ENCODE measurements around the gene ZRANB3. TPM values are rescaled to one million over a fixed set of nuclear protein-coding genes. Genes with fewer than 3 reads are reported as not detected.

Gene ZRANB3
- total and polyA plus RNA-seq, 10 of the 15 experiments (the other 5 are each of a cell fraction or from before 2014, with no cell fraction given): 5.6 to 11.4 (median 9.9) TPM

- Histone ChIP-seq H3K27ac (ENCODE audit: control insufficient read depth, insufficient read depth) (no peak overlapping the region), H3K27me3 (replicated peaks in 1 of 2; ENCODE audit: control insufficient read depth in 2 of 2, insufficient read depth in 2 of 2, low read length in 1 of 2) (no peaks in the 10 kb centered on the region), H2AFZ (ENCODE audit: control insufficient read depth, low read depth, low read length) (no peak overlapping the region), H3K9me3 (replicated peaks; ENCODE audit: control insufficient read depth, insufficient read depth, low read length) (no peaks in the 10 kb centered on the region), H3K79me2 (ENCODE audit: control insufficient read depth, insufficient read depth, low read length) (no peaks in the 10 kb centered on the region), H3K36me3 (ENCODE audit: control insufficient read depth in 2 of 2, insufficient read depth in 2 of 2, low read length in 1 of 2) (peaks cover 7 to 24% of the 10 kb centered on the region in 2 experiments), H4K20me1 (ENCODE audit: control insufficient read depth, insufficient read depth) (no peaks in the 10 kb centered on the region), H3K4me3 (no peak overlapping the region), H3K4me1 (ENCODE audit: control insufficient read depth, insufficient read depth, low read length) (peaks cover 6% of the 10 kb centered on the region), H3K9ac (ENCODE audit: control insufficient read depth, insufficient read depth, low read length) (no peak overlapping the region), H3K4me2 (ENCODE audit: control insufficient read depth, insufficient read depth) (no peak overlapping the region)
- intact Hi-C loops (cut with micrococcal nuclease; ENCODE audit: unreplicated experiment) (no loop called here), in situ Hi-C loops (cut with MboI) (no loop called here)
- ATAC-seq (no peak), FAIRE-seq (no peak), DNase-seq (ENCODE audit: low read depth, low spot score) (no peak)
- RAD21 ChIA-PET (ENCODE audit: unreplicated experiment): interaction anchor here (1.1 kb wide), 1 partner anchor 175 kb away, joined by 3 read pairs; no protein-coding TSS in a partner anchor
- no TSS peak for BruUV-seq (replicated peaks)
- TF ChIP-seq CBX5 (IDR thresholded peaks at IDR 0.05; ENCODE audit: low read depth): no peak
- TF ChIP-seq IRF5 (IDR thresholded peaks at IDR 0.05; ENCODE audit: borderline replicate concordance): no peak
- no peak for TF ChIP-seq ESRRA (IDR thresholded peaks at IDR 0.05; ENCODE audit: low read length)
- no peak for TF ChIP-seq HDGF (IDR thresholded peaks at IDR 0.05)
- TF ChIP-seq PKNOX1 (IDR thresholded peaks at IDR 0.05): no peak
- no peak for TF ChIP-seq CREB1 (IDR thresholded peaks at IDR 0.05; ENCODE audit: low read depth)
- TF ChIP-seq ELK1 (IDR thresholded peaks at IDR 0.05; ENCODE audit: low read depth, low read length): no peak
- CTCF ChIA-PET: interaction anchor here (0.9 to 1.1 kb wide), 2 partner anchors 159 to 175 kb away, joined by 3 to 4 read pairs; no protein-coding TSS in a partner anchor
- SMC1A ChIA-PET (ENCODE audit: uncharacterized antibody, unreplicated experiment): interaction anchor here (1.1 to 1.3 kb wide), 3 partner anchors 32 to 546 kb away, joined by 3 to 4 read pairs (median 3); no protein-coding TSS in a partner anchor
- POLR2A ChIA-PET: interaction anchor here (0.8 kb wide), 1 partner anchor 18 kb away, joined by 3 read pairs; no protein-coding TSS in a partner anchor
- over 99% methylated on average over 5 of the region's 5 CpGs for WGBS (ENCODE audit: insufficient coverage, insufficient replicate concordance, low lambda C conversion rate, missing lambda C conversion rate)
Observed at GRCh38 chr2:135163901-135164300, 367.1 kb downstream of the ZRANB3 start.

Measured in GM12878 (cell line).